HUES48 (cell line): ENCODE measurements around the gene MCHR2.

Experiments used
- H3K27ac ChIP-seq: one replicate; pipeline ENCODE4 v1.7.0; 2013; ENCODE audit warnings: low read depth, low read length, inconsistent platforms
- H3K27me3 ChIP-seq: 2 replicates; pipeline ENCODE4 v1.6.1; 2013; ENCODE audit warnings: mild to moderate bottlenecking, low read length; ENCODE audit not compliant: control insufficient read depth, insufficient read depth
- H3K36me3 ChIP-seq: 2 replicates; pipeline ENCODE4 v1.6.1; 2013; ENCODE audit warnings: low read length; ENCODE audit not compliant: control insufficient read depth, insufficient read depth
- H3K4me1 ChIP-seq: 2 replicates; pipeline ENCODE4 v1.6.1; 2013; ENCODE audit warnings: mild to moderate bottlenecking, low read length; ENCODE audit not compliant: control insufficient read depth, insufficient read depth
- H3K4me3 ChIP-seq: 2 replicates; pipeline ENCODE4 v1.5.1; 2013; ENCODE audit warnings: mild to moderate bottlenecking, low read depth, low read length
- H3K9ac ChIP-seq: 2 replicates; pipeline ENCODE4 v1.6.1; 2013; ENCODE audit warnings: mild to moderate bottlenecking, low read depth, low read length, moderate library complexity
- H3K9me3 ChIP-seq: 2 replicates; pipeline ENCODE4 v1.6.1; 2013; ENCODE audit warnings: low read length; ENCODE audit not compliant: control insufficient read depth, insufficient read depth

MCHR2 gene

DNA sequence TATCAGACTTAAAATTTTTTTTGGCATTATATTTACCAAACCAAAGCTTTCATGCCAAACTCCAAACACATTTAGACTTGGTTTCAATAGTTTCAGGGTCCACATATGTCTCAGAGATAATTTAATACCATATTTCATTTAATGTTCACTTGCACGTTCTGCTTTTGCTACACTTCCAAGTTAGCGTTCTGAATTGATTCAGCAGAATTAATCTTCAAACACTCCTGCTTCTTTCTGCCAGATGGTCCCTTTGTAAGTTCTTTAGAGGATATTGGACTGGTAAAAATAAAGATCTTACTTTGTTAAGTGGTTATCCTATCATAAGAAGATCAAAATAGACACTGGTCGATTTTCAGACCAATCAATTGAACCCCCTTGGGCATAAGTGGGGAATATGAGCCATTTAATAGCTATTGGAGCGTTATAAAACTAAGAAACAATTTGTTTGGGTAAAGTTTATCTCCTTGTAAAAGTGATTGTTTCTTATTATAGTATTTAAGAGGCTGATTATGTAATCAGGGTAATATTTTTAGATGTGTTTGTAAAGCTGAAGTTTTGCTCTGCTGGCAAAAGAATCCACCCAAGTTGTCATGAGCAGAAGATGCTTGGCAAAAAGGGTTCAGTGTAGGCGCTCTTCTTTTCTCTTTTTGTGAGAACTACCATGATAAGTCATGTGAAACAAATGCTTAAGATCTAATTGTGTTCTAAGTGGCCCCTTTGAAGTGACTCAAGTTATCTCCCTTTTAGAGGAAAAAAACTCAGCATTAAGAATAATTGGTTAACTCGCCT lies 92.2 kb downstream of the MCHR2 start:
- Histone ChIP-seq H3K9me3 (no peaks in the 10 kb centered on the region), H3K4me3 (no peak overlapping the region), H3K4me1 (no peaks in the 10 kb centered on the region), H3K27me3 (no peaks in the 10 kb centered on the region), H3K27ac (no peak overlapping the region), H3K9ac (no peak overlapping the region), H3K36me3 (no peaks in the 10 kb centered on the region)

DNA sequence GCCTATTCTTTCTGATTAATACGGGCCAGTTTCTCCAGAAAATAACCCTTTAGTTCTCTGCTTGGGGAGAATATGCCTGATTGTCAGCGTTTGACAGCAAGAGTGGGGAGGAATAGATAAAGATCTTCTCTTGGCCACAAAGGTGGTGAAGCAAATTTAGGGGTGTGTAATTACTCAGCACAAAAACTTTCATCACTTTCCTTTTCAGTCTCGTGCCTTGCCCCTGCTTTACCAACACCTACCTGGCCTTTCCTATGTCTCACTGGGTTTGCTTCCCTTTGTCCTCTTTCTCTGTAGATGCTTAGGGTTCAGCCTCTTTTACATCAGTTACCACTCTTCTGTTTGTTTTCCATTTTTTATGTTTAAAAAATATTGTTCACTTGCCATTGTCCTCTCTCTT lies 99.2 kb downstream of the MCHR2 start:
- Histone ChIP-seq H3K27ac (no peak overlapping the region), H3K4me1 (no peaks in the 10 kb centered on the region), H3K27me3 (no peaks in the 10 kb centered on the region), H3K9me3 (no peaks in the 10 kb centered on the region), H3K36me3 (no peaks in the 10 kb centered on the region), H3K4me3 (no peak overlapping the region), H3K9ac (no peak overlapping the region)

DNA sequence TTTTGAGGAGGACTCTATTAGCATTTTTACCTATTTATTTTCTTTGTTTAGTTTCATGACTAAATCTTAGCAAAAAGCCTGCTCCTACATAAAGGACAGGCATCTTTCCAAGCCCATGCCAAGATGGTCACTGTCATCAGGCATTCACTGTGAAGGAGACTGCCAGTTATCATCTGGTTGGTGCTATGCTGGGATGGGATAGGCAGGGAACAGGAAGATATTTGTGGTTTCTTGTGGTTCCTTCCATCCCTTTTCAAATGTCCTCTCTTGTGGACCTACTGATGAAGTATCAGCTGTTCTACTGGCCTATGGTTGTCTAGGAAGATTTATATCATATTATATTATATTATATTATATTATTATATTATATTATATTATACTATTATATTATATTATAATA lies 107.0 kb downstream of the MCHR2 start:
- Histone ChIP-seq H3K9ac (no peak overlapping the region), H3K27me3 (no peaks in the 10 kb centered on the region), H3K4me1 (no peaks in the 10 kb centered on the region), H3K9me3 (no peaks in the 10 kb centered on the region), H3K27ac (no peak overlapping the region), H3K36me3 (no peaks in the 10 kb centered on the region), H3K4me3 (no peak overlapping the region)

DNA sequence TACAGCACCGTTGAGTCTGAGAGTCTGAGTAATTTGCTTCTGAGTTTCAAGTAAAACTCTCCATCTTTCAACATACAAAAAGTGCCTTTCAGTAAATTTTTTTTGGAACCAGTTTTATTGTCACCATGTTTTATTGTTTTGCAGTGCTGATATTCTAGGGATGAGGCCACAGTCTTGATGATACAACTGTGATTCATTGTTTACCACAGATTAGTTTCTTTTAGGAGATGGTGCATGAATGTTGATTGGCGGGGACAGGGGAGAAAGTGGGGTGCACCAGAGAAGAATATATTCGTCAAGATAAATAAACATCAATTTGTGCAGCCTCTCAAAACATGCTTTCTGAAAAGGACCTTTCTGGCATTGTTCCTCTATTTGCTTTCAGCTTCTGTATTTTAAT lies 109.0 kb downstream of the MCHR2 start:
- H3K4me3 ChIP-seq: no peak overlapping the region
- H3K27me3 ChIP-seq: no peaks in the 10 kb centered on the region
- H3K4me1 ChIP-seq: no peaks in the 10 kb centered on the region
- no peak overlapping the region for H3K9ac ChIP-seq
- H3K9me3 ChIP-seq: no peaks in the 10 kb centered on the region
- H3K36me3 ChIP-seq: no peaks in the 10 kb centered on the region
- no peak overlapping the region for H3K27ac ChIP-seq

DNA sequence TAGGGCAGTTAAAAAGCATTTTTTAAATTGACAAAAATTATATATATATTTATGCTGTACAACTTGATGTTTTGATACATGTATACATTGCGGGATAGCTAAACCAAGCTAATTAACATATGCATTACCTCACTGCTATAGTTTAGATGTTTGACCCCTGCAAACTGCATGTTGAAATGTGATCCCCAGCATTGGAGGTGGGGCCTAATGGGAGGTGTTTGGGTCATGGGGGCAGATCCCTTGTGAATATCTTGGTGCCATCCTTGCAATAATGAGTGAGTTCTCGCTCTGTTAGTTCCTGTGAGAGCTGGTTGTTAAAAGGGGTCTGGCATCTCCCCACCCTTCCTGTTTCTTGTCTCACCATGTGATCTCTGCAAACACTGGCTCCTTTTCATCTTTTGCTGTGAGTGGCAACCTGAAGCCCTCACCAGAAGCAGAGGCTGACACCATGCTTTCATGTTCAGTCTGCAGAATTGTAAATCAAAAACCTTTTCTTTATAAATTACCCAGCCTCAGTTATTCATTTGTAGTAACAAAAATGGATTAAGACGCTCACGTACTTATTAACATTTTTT lies 111.8 kb downstream of the MCHR2 start:
- no peaks in the 10 kb centered on the region for H3K36me3 ChIP-seq
- no peak overlapping the region for H3K27ac ChIP-seq
- no peaks in the 10 kb centered on the region for H3K9me3 ChIP-seq
- H3K4me3 ChIP-seq: no peak overlapping the region
- H3K27me3 ChIP-seq: no peaks in the 10 kb centered on the region
- H3K4me1 ChIP-seq: no peaks in the 10 kb centered on the region
- no peak overlapping the region for H3K9ac ChIP-seq

DNA sequence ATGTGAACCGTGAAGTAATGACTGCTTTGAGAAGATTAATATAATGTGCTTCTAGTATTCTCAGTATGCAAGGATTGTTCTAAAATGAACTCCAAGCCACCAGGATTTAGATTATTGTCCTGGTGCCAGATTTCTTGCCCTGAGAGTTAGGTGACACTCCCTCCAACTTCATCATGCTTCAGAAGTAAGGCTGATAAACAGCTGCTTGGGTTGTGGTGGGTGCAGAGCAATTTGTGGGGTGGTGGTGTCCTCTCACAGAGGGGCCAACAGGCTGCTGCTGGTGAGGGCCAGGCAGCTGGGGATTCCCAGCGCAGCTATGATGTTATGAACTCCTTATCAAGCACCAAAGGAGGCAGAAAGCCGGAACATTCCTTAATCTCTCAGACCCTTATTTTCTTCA lies 114.6 kb downstream of the MCHR2 start:
- no peaks in the 10 kb centered on the region for H3K36me3 ChIP-seq
- H3K9me3 ChIP-seq: no peaks in the 10 kb centered on the region
- H3K9ac ChIP-seq: no peak overlapping the region
- no peak overlapping the region for H3K4me3 ChIP-seq
- no peaks in the 10 kb centered on the region for H3K4me1 ChIP-seq
- H3K27ac ChIP-seq: no peak overlapping the region
- no peaks in the 10 kb centered on the region for H3K27me3 ChIP-seq

DNA sequence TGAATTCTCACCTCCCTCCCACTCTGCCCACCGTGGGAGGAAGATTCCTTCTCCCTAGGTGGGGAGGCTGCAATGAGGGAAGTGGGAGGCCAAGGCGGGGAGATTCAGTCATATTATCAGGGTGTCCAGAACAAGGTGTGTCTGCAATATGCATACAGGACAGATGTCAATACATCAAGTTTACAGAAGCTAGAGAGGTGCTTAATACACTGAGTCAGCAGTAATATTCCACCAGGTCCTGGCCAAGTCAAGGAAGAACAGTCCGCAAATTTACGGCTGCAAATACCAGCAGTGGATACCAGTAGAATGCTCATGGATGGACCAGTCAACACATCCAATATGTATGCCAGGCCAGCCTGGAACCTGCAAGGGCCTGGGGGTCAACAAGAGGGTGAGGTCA lies 119.0 kb downstream of the MCHR2 start:
- Histone ChIP-seq H3K4me1 (no peaks in the 10 kb centered on the region), H3K36me3 (no peaks in the 10 kb centered on the region), H3K4me3 (no peak overlapping the region), H3K27me3 (no peaks in the 10 kb centered on the region), H3K27ac (no peak overlapping the region), H3K9me3 (no peaks in the 10 kb centered on the region), H3K9ac (no peak overlapping the region)

DNA sequence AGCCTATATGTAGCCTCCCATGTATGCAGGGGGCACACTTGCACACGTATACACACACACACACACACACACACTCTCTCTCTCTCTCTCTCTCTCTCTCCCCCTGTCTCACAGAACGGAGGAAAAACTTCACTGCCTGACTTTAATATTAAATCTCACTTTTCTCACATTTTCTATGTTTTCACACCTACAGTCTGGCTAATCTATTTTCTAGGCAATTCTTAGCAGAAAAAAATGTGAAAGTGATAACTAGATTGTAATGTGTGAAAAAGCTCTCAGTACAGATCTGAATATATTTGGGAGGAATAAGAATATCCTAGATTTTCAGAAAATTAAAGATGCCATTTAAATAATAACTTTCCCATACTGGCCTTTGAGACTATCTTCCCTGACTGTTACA lies 120.9 kb downstream of the MCHR2 start:
- Histone ChIP-seq H3K4me3 (no peak overlapping the region), H3K4me1 (no peaks in the 10 kb centered on the region), H3K27ac (no peak overlapping the region), H3K27me3 (peaks cover 12% of the 10 kb centered on the region), H3K36me3 (no peaks in the 10 kb centered on the region), H3K9me3 (no peaks in the 10 kb centered on the region), H3K9ac (no peak overlapping the region)

DNA sequence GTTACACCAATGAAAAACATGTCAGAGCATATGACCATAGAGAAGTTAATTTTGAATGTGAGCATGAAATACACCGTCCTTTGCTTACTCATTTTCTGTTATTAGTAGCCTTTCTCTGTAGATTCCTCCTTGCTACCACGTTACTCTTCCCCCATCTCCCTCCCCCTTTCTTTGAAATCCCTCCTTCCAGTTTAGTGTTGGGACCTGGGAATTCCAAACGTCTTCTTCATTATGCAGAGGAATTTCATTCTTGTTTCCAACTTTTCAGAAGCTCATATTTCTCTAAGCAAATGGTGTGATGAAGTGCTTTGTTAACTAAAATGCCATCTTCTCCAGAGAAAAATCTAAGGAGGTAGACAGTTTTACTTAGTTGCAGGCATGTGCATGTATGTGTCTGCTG lies 122.4 kb downstream of the MCHR2 start:
- Histone ChIP-seq H3K36me3 (no peaks in the 10 kb centered on the region), H3K27ac (no peak overlapping the region), H3K27me3 (peaks cover 12% of the 10 kb centered on the region), H3K4me1 (no peaks in the 10 kb centered on the region), H3K9ac (no peak overlapping the region), H3K4me3 (no peak overlapping the region), H3K9me3 (no peaks in the 10 kb centered on the region)
